GM12873 (cell line): ENCODE measurements around the gene MRPL54.

Experiments
- TF ChIP-seq, protein P1 (sequence below): IDR thresholded peaks from 2 replicates; pipeline ENCODE4 v1.5.1; 2012; ENCODE audit warnings: low read depth, mild to moderate bottlenecking, moderate library complexity, low read length, control low read depth; ENCODE audit not compliant: insufficient read depth; ENCODE audit errors: missing control alignments

Gene MRPL54

DNA sequence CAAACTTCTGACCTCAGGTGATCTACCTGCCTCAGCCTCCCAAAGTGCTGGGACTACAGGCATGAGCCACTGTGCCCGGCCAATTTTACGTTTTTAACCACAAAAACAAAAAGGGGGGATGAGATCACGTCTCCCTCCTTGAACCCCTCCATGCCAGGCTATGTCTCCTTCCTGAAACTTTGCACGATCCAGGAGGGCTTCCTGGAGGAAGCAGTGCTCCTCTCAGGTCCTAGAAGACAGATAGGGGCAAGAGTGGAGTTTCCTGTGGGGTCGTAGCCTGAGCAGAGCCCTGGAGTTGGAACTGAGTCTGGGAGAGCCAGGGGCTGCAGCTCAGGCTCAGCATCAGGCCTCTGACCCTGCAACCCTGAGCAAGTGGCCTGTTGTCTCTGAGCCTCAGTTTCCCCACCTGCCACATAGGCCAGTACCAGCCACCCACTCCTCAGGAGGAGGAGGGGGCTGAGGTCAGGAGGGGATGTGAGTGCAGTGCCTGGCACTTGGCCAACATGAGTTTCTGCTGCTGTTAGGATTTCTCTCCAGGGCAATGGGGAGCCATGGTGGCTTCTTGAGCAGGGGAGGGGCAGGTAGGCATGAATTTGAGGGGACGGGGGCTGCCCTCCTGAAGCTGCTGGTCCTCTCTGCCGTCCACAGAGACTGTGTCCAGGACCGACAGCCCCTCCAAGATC, 17.0 kb upstream of the MRPL54 start:
- TF ChIP-seq, protein P1, sequence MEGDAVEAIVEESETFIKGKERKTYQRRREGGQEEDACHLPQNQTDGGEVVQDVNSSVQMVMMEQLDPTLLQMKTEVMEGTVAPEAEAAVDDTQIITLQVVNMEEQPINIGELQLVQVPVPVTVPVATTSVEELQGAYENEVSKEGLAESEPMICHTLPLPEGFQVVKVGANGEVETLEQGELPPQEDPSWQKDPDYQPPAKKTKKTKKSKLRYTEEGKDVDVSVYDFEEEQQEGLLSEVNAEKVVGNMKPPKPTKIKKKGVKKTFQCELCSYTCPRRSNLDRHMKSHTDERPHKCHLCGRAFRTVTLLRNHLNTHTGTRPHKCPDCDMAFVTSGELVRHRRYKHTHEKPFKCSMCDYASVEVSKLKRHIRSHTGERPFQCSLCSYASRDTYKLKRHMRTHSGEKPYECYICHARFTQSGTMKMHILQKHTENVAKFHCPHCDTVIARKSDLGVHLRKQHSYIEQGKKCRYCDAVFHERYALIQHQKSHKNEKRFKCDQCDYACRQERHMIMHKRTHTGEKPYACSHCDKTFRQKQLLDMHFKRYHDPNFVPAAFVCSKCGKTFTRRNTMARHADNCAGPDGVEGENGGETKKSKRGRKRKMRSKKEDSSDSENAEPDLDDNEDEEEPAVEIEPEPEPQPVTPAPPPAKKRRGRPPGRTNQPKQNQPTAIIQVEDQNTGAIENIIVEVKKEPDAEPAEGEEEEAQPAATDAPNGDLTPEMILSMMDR = no peak

DNA sequence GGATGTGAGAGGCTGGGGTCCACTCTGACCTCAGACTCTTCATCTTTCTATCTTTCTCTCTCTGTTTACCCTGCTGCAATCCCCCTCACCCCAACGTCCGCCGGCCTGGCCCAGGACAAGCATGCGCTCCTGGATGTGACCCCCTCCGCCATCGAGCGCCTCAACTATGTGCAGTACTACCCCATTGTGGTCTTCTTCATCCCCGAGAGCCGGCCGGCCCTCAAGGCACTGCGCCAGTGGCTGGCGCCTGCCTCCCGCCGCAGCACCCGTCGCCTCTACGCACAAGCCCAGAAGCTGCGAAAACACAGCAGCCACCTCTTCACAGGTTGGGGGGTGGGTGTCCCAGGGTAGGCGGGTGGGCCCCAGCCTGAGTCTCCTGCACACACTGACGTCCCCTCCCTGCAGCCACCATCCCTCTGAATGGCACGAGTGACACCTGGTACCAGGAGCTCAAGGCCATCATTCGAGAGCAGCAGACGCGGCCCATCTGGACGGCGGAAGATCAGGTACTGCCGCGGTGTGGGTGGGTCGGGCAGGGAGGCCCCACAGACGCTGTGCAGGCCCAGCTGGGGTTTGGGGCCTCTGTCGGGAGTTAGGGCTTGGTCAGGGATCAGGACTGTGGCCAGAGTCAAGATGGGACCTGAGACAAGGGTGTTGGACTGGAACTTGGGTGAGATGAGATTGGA, 16.0 kb upstream of the MRPL54 start:
- TF ChIP-seq, protein P1 = no peak

- TF ChIP-seq, protein P1 = no peak
These were observed 13.5 kb upstream of the MRPL54 start for GRCh38 chr19:3748965-3749364.

DNA sequence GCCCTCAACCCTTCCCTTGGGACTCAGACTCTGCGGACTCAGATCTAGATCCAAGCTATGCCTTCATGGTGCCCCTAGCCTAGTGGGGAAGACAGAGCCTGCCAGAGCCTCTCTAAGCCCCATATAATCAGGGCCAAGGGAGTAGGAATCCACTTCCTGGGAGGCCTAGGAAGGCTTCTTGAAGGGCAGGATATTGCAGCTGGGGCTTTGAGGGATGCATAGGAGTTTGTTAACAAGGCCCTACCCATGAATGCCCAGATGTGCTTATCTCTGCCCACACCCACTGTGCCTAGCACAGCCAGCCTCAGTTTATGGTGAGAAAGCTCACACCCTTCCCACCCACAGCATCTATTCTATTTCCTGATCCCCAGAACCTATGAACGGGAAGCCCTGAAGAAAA, 12.3 kb upstream of the MRPL54 start:
- TF ChIP-seq, protein P1 = no peak

DNA sequence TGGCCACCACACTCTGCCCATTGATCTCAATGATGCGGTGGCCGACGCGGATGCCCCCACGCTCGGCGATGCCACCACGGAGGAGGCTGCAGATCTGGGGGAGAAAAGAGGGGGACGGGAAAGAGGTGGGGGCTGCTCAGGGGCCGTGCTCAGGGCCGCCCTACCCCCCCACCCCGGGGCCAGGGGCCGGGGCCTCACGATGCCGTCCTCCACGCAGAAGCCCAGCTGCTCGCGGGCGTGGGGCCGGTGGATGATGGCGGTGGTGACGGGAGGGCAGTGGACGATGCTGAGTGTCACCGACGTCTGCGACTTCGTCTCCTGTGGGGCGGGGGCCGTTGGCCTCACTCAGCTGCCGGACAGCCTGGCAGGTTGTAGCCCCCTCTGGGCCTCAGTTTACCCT, 11.2 kb upstream of the MRPL54 start:
- TF ChIP-seq, protein P1 = no peak

- TF ChIP-seq, protein P1 = no peak
These were observed 10.0 kb upstream of the MRPL54 start for GRCh38 chr19:3752492-3752891.

DNA sequence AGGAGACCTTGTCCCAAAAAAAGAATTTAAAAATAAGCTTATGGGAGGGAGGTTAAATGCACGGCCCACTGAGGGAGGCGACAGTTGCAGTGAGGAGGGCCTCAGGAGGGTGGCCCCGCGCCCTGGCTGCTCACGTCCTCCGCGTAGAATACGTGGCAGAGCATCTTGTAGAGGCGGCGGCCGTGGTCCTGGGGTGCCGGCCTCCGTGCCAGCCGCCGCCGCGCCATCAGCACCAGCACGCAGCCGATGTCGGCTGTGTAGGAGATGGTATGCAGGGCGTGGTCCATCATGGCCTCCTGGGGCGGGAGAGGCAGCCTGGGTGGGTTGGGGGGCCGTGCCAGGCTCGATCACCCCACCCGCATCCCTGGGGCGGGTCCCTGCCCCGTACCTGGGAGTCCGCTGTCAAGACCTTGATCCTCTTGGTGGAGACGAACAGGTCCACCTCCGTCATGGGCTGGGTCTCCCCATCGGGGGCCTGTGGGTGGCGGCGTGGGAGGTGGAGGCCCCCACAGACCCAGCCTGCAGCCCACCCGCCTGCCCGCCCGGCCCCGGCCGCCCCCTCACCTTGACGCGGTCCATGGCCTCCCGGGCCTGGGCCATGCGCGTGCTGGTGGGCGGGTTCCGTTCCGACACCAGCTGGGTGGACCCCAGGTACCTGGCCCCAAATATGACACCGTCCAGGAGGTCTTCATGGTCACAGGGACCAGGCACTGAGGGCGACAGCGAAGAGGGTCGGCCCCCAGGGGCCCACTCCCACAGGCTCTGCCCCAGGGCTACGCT, 8.7 kb upstream of the MRPL54 start:
- TF ChIP-seq, protein P1 = no peak
